Parathyroid adenoma (tissue), 2 donors: ENCODE results near the gene FBXL20.
"Not testable (repeated sequence)": the region's sequence is repeated elsewhere in the genome, so short reads cannot be mapped to it uniquely, and the experiment has no call there.

ENCODE experiments used
- H2AFZ ChIP-seq: fragments of 300-600 bp; sonication (generic); one replicate; pipeline ENCODE4 v1.7.0; 2017; ENCODE audit warnings: antibody characterized with exemption, mild to moderate bottlenecking
- H3K27ac ChIP-seq: fragments of 300-600 bp; sonication (generic); one replicate; pipeline ENCODE4 v1.7.0; 2017
- H3K27me3 ChIP-seq: fragments of 300-600 bp; sonication (generic); one replicate; pipeline ENCODE4 v1.7.0; 2017; ENCODE audit warnings: low read length; ENCODE audit not compliant: control insufficient read depth, insufficient read depth
- H3K36me3 ChIP-seq: fragments of 300-600 bp; sonication (generic); one replicate; pipeline ENCODE4 v1.7.0; 2017; ENCODE audit warnings: low read length; ENCODE audit not compliant: control insufficient read depth, insufficient read depth
- H3K4me1 ChIP-seq: fragments of 300-600 bp; sonication (generic); one replicate; pipeline ENCODE4 v1.7.0; 2017; ENCODE audit warnings: control low read depth
- H3K4me2 ChIP-seq: fragments of 300-600 bp; sonication (generic); one replicate; pipeline ENCODE4 v1.7.0; 2017; ENCODE audit warnings: low read length
- H3K4me3 ChIP-seq: fragments of 300-600 bp; sonication (generic); one replicate; pipeline ENCODE4 v1.7.0; 2017; ENCODE audit warnings: low read depth, low read length
- H3K79me2 ChIP-seq: fragments of 300-600 bp; sonication (generic); one replicate; pipeline ENCODE4 v1.7.0; 2017; ENCODE audit warnings: control low read depth
- H3K9ac ChIP-seq: fragments of 300-600 bp; sonication (generic); one replicate; pipeline ENCODE4 v1.7.0; 2017; ENCODE audit warnings: mild to moderate bottlenecking
- H3K9me3 ChIP-seq: fragments of 300-600 bp; sonication (generic); one replicate; pipeline ENCODE4 v1.7.0; 2017; ENCODE audit warnings: low read length; ENCODE audit not compliant: control insufficient read depth
- TF ChIP-seq, protein P1 (sequence below): fragments of 300-600 bp; sonication (generic); IDR thresholded peaks from one replicate; pipeline ENCODE4 v1.7.0; 2017; ENCODE audit warnings: antibody characterized with exemption, mild to moderate bottlenecking
- donor health status: primary hyperparathyroidism.

The FBXL20 gene

DNA sequence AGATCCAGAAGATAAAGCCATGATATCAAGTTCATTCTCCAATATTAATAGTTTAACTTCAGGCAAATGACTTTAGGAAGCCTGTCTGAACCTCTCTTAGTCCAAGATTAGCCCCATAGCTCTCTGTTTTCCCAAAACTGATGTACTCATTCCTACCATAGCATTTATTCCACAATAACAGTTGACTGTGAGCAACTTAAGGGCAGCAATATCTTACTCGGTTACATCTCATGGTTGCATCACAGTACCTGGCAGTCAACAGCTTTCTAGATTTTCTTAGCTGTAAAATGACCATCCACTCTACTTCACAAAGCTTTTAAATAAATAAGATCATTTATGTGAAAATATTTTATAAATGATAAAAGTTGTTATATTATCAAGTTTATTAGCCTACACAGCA is 117.5 kb downstream of the FBXL20 start:
- TF ChIP-seq, protein P1, sequence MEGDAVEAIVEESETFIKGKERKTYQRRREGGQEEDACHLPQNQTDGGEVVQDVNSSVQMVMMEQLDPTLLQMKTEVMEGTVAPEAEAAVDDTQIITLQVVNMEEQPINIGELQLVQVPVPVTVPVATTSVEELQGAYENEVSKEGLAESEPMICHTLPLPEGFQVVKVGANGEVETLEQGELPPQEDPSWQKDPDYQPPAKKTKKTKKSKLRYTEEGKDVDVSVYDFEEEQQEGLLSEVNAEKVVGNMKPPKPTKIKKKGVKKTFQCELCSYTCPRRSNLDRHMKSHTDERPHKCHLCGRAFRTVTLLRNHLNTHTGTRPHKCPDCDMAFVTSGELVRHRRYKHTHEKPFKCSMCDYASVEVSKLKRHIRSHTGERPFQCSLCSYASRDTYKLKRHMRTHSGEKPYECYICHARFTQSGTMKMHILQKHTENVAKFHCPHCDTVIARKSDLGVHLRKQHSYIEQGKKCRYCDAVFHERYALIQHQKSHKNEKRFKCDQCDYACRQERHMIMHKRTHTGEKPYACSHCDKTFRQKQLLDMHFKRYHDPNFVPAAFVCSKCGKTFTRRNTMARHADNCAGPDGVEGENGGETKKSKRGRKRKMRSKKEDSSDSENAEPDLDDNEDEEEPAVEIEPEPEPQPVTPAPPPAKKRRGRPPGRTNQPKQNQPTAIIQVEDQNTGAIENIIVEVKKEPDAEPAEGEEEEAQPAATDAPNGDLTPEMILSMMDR, result no peak
- Histone ChIP-seq H3K27ac (no peak overlapping the region), H3K27me3 (no peaks in the 10 kb centered on the region), H3K79me2 (no peaks in the 10 kb centered on the region), H3K4me1 (no peaks in the 10 kb centered on the region), H3K36me3 (no peaks in the 10 kb centered on the region), H3K4me3 (no peak overlapping the region), H3K9me3 (no peaks in the 10 kb centered on the region), H2AFZ (no peak overlapping the region), H3K4me2 (no peak overlapping the region), H3K9ac (no peak overlapping the region)

DNA sequence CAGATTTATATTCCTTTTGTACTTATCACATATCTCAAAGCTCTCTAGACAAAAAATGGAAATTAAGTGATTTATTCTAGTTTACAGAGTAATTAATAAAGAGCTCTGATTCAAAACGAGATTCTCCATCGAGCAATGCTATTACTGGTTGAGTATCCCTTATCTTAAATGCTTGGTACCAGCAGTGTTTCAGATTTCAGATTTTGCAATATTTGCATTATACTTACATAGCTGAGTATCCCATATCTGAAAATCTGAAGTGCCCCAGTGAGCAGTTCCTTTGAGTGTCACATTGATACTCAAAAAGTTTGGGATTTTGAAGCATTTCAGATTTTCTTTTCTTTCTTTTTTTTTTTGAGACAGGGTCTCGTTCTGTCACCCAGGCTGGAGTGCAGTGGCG is 118.3 kb downstream of the FBXL20 start:
- no peak overlapping the region for H3K27ac ChIP-seq
- H3K4me2 ChIP-seq, result no peak overlapping the region
- no peak overlapping the region for H3K9ac ChIP-seq
- no peaks in the 10 kb centered on the region for H3K36me3 ChIP-seq
- no peak overlapping the region for H3K4me3 ChIP-seq
- no peaks in the 10 kb centered on the region for H3K79me2 ChIP-seq
- H3K27me3 ChIP-seq, result no peaks in the 10 kb centered on the region
- H3K9me3 ChIP-seq, result no peaks in the 10 kb centered on the region
- TF ChIP-seq, protein P1, result no peak
- H2AFZ ChIP-seq, result no peak overlapping the region
- no peaks in the 10 kb centered on the region for H3K4me1 ChIP-seq

DNA sequence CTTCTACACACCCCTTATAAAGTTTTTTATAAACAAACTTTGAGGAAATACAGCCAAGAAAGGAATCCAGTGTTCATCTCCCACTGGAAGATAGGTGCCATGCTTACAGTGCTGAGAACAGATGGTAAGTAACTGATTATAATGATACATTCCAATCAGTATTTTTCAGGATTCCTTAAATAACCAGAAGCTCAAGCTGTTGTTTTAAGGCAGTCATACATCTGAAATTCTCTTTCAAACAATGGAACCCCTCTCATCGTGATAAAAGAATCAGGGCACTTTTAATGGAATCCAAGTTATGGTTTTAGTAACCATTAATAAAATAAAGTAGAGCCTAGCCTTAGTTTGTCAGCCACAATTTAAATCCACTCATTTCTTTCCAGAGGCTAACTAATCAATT is 119.6 kb downstream of the FBXL20 start:
- H3K36me3 ChIP-seq, result no peaks in the 10 kb centered on the region
- H3K9ac ChIP-seq, result no peak overlapping the region
- H3K4me1 ChIP-seq, result no peaks in the 10 kb centered on the region
- TF ChIP-seq, protein P1, result no peak
- H2AFZ ChIP-seq, result no peak overlapping the region
- no peaks in the 10 kb centered on the region for H3K27me3 ChIP-seq
- no peaks in the 10 kb centered on the region for H3K9me3 ChIP-seq
- H3K4me3 ChIP-seq, result no peak overlapping the region
- H3K79me2 ChIP-seq, result no peaks in the 10 kb centered on the region
- no peak overlapping the region for H3K4me2 ChIP-seq
- H3K27ac ChIP-seq, result no peak overlapping the region

DNA sequence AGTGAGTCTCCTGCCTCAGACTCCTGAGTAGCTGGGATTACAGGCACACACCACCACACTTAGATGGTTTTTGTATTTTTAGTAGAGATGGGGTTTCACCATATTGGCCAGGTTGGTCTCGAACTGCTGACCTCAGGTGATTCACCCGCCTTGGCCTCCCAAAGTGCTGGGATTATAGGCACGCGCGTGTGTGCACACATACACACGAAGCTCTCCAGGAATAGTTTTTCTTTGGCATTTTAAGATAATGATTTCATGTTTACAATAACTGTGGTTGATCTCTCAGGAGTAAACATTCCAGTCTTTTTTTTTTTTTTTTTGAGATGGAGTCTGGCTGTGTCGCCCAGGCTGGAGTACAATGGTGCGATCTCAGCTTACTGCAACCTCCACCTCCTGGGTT is 123.2 kb downstream of the FBXL20 start:
- not testable (repeated sequence) for H3K27ac ChIP-seq, H3K4me2 ChIP-seq, H3K9ac ChIP-seq, H3K27me3 ChIP-seq, H3K9me3 ChIP-seq, H3K4me1 ChIP-seq, H3K36me3 ChIP-seq, H3K79me2 ChIP-seq, H2AFZ ChIP-seq, H3K4me3 ChIP-seq

DNA sequence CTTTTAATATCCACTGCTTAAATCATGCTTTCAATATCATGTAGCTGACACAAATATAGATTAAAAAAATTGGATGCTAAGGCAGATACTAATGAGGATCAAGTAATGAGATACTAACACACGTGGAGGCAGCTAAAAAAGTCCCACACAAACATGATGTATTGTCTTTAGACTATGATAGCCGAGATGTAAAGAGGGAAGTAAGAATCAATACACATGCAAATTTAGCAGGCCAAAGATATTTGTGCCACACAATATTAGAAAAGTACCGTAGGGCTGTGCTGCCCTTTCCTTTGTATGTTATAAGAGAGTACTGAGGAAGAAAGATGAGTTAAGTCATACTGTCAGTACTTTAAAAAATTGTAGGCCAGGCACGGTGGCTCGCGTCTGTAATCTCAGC is 124.3 kb downstream of the FBXL20 start:
- no peak overlapping the region for H3K4me2 ChIP-seq
- H3K4me3 ChIP-seq, result no peak overlapping the region
- H3K27me3 ChIP-seq, result no peaks in the 10 kb centered on the region
- H3K9me3 ChIP-seq, result no peaks in the 10 kb centered on the region
- no peaks in the 10 kb centered on the region for H3K4me1 ChIP-seq
- H3K36me3 ChIP-seq, result no peaks in the 10 kb centered on the region
- no peak overlapping the region for H2AFZ ChIP-seq
- no peak overlapping the region for H3K27ac ChIP-seq
- H3K79me2 ChIP-seq, result no peaks in the 10 kb centered on the region
- H3K9ac ChIP-seq, result no peak overlapping the region
- TF ChIP-seq, protein P1, result no peak
